Measurements from ENCODE around the gene ANO2. TPM values are rescaled to one million over a fixed set of nuclear protein-coding genes. Genes with fewer than 3 reads are reported as not detected.

Gene ANO2
- total RNA-seq: 0.48 and 1.5 TPM in 2 replicates

- H3K4me3 ChIP-seq (ENCODE audit: low read depth, low read length): peak within 1 kb of the TSS; percentile 34
- peaks cover 46% of the 10 kb centered on the region for H3K27me3 ChIP-seq (ENCODE audit: control insufficient read depth, insufficient read depth, low read length)
- no peak for TF ChIP-seq CTCF (IDR thresholded peaks at IDR 0.05; ENCODE audit: insufficient read depth, low read length, poor library complexity, severe bottlenecking)
- H3K36me3 ChIP-seq (ENCODE audit: control insufficient read depth, insufficient read depth, low read length): no peaks in the 10 kb centered on the region
- no peak for DNase-seq (ENCODE audit: low read depth)
Measured at GRCh38 chr12:5945071-5946008, at the start of gene ANO2. Gene ANO2 (minus strand): TSS chr12:5945259. CDS start chr12:5945217, 42 bp downstream.

- H3K27me3 ChIP-seq (ENCODE audit: control insufficient read depth, insufficient read depth, low read length): peaks cover 2% of the 10 kb centered on the region
- no peak for TF ChIP-seq CTCF (IDR thresholded peaks at IDR 0.05; ENCODE audit: insufficient read depth, low read length, poor library complexity, severe bottlenecking)
- DNase-seq (ENCODE audit: low read depth): no peak
Measured at GRCh38 chr12:5989621-5990020, 44.6 kb upstream of the ANO2 start.

GRCh38 chr12:5988659-5989116 lies 43.6 kb upstream of the ANO2 start:
- no peaks in the 10 kb centered on the region for H3K36me3 ChIP-seq (ENCODE audit: control insufficient read depth, insufficient read depth, low read length)
- DNase-seq (ENCODE audit: low read depth): peak; percentile 25
- H3K4me3 ChIP-seq (ENCODE audit: low read depth, low read length): no peak overlapping the region
- TF ChIP-seq CTCF (IDR thresholded peaks at IDR 0.05; ENCODE audit: insufficient read depth, low read length, poor library complexity, severe bottlenecking): peak; percentile 99
- peaks cover 5% of the 10 kb centered on the region for H3K27me3 ChIP-seq (ENCODE audit: control insufficient read depth, insufficient read depth, low read length)

More at GRCh38 chr12:5989621-5990020, 44.6 kb upstream of the ANO2 start:
- no peak overlapping the region for H3K4me3 ChIP-seq (ENCODE audit: low read depth, low read length)
- H3K36me3 ChIP-seq (ENCODE audit: control insufficient read depth, insufficient read depth, low read length): no peaks in the 10 kb centered on the region

- no peak for DNase-seq (ENCODE audit: low read depth)
- peaks cover 5% of the 10 kb centered on the region for H3K27me3 ChIP-seq (ENCODE audit: control insufficient read depth, insufficient read depth, low read length)
- TF ChIP-seq CTCF (IDR thresholded peaks at IDR 0.05; ENCODE audit: insufficient read depth, low read length, poor library complexity, severe bottlenecking): no peak
- no peak overlapping the region for H3K4me3 ChIP-seq (ENCODE audit: low read depth, low read length)
- no peaks in the 10 kb centered on the region for H3K36me3 ChIP-seq (ENCODE audit: control insufficient read depth, insufficient read depth, low read length)
Measured at GRCh38 chr12:5988088-5988487, 43.0 kb upstream of the ANO2 start.

- Histone ChIP-seq H3K36me3 (ENCODE audit: control insufficient read depth, insufficient read depth, low read length) (no peaks in the 10 kb centered on the region), H3K27me3 (ENCODE audit: control insufficient read depth, insufficient read depth, low read length) (peaks cover 7% of the 10 kb centered on the region), H3K4me3 (ENCODE audit: low read depth, low read length) (no peak overlapping the region)
- TF ChIP-seq CTCF (IDR thresholded peaks at IDR 0.05; ENCODE audit: insufficient read depth, low read length, poor library complexity, severe bottlenecking): no peak
- no peak for DNase-seq (ENCODE audit: low read depth)
Measured at GRCh38 chr12:5987573-5987972, 42.5 kb upstream of the ANO2 start.
